AML-193 (cell line): ENCODE results near the gene TBC1D3K.
"Not testable (repeated sequence)": the region's sequence is repeated elsewhere in the genome, so short reads cannot be mapped to it uniquely, and the experiment has no call there.

Experiments
- DNase-seq, 2 experiments: peaks; one replicate each; lab custom pipeline; 2025; lab: John Stamatoyannopoulos, UW

Gene TBC1D3K

DNA sequence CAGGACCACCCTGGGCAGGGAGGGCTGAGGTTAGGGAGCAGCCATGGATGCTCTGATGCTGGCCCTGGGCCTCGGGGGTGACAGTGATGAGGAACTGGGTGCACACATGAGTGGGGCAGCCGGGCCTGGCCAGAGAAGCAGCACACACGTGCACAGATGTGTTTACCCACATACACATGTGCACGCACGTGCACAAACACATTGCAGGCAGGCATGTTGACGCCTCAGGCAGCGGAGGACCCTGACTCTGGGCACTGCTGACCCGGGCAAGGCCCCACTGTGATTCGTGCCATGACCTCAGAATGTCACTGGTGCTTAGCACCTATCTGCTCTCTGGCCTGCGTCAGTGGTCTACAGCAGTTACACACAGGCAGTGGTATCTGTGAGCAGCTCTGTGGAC, at the start of gene TBC1D3K:
TBC1D3K (plus strand) TSS at position 301 of the 400 bp plus-strand sequence. CDS start 1,585 bp downstream, outside the sequence.
- not testable (repeated sequence) for DNase-seq

DNA sequence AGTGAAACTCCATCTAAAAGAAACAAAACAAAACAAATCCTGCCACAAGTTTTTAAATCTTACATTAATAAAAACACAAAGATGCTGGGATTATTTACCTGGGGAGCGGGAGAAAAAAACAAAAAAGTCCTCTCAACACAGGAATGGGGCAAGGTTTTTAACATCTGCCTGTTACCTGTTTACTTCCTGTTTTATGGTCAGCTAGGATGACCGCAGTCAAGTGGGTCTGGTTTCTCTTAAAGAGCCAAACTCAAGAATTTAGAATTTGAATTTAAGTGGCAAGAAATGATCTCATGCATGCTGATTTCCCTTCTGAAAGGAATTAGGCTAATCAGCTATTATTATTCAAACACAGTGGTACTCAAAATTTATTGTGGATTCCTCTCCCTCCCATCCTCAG, 39.7 kb upstream of the TBC1D3K start:
- no peak for DNase-seq

DNA sequence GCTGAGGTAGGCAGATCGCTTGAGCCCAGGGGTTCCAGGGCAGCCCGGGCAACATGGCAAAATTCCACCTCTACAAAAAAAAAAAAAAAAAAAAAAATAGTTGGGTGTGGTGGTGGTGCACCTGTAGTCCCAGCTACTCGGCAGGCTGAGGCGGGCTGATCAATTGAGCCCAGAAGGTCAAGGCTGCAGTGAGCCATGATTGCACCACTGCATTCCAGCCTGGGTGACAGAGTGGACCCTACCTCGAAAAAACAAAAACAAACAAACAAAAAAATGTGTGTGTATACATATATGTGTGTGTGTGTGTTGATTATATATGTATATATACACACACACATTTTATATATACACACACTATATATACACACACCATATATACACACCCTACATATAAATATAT, 39.1 kb upstream of the TBC1D3K start:
- no peak for DNase-seq

DNA sequence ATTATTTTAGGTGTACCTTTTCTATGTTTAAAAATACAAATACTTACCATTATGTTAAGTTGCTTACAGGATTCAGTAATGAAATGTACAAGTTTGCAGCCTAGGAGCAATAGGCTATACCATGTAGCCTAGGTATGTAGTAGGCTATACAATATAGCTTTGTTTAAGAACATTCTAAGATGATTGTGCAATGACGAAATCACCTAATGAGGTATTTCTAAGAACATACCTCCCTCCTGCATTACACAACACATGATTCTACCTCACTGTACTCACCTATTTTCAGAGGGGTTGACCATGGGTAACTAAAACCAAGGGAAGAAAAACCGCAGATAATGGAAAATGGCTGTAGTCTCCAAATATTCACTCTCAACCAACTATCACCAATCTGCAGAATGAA, 35.3 kb upstream of the TBC1D3K start:
- no peak for DNase-seq

DNA sequence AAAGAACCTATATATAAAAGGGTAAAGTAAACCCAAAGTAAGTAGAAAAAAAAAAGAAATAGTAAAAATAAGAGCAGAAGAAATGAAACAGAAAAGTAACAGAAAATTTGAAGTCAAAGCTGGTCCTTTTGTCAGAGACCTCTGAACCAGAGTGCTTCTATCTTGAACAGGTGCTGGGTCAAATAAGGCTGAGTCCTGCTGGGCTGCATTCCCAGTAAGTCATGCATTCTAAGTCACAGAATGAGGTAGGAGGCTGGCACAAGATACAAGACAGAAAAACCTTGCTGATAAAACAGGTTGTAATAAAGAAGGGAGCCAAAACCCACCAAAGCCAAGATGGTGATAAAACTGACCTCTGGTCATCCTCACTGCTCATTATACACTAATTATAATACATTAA, 27.3 kb upstream of the TBC1D3K start:
- DNase-seq, result not testable (repeated sequence)
